Head of caudate nucleus (tissue), 42 donors: ENCODE measurements around the gene HSP90B1.

Experiments used
- DNase-seq, 42 donors: peaks; one replicate each; pipeline versions ENCODE4 v3.0.0 to v3.0.0-alpha.2; 2020 to 2021; ENCODE audit warnings: mixed read lengths in 7 of 42
- intact Hi-C: fragments of 100-400 bp; cut with DNase I; formaldehyde crosslinking; loops from one replicate; pipeline ENCODE4 v1.15.0; 2022

Gene HSP90B1

DNA sequence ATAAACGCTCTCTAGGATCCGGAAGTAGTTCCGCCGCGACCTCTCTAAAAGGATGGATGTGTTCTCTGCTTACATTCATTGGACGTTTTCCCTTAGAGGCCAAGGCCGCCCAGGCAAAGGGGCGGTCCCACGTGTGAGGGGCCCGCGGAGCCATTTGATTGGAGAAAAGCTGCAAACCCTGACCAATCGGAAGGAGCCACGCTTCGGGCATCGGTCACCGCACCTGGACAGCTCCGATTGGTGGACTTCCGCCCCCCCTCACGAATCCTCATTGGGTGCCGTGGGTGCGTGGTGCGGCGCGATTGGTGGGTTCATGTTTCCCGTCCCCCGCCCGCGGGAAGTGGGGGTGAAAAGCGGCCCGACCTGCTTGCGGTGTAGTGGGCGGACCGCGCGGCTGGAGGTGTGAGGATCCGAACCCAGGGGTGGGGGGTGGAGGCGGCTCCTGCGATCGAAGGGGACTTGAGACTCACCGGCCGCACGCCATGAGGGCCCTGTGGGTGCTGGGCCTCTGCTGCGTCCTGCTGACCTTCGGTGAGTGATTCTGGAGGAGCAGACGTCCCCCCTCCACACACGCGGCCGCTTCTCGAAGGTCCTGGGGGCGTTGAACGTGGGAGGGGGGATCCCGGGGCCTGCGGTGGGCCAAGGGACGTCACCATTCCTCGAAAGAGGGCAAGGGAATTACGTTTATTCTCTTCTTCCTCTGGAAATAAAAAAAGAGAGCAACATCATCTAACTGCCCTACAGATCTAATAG, at the start of gene HSP90B1:
Gene HSP90B1 (plus strand): TSS at position 377 of the 753 bp plus-strand sequence. CDS start 106 bp downstream, at position 483.
- intact Hi-C loops, result loop anchor here (5.0 to 10.0 kb wide), 2 partner anchors 37 to 205 kb away; partner anchors contain the start of genes NFYB and TDG
- DNase-seq, result peak; percentile 96 to 100 (median 99)

DNA sequence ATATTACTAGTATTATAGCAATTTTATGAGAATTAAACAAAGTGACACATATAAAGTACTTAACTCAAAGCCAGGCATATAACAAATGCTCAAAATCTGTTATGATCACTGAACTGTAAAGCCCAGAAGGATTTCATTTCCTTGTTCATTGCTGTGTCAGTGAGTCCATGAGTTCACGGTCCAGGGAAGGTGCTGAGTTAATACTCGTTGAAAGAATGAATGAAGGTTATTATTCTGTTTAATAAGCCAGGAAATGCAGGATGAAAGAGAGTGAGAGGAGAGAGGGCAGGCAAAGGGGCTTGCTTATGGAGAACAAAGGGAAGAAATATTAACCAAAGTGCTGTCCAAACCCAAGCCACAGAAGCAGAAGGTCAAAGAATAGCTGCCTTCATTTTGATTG, 48.9 kb upstream of the HSP90B1 start:
- intact Hi-C loops, result loop anchor here (5.0 kb wide), 1 partner anchor 226 kb away; no protein-coding TSS in a partner anchor
- no peak for DNase-seq

DNA sequence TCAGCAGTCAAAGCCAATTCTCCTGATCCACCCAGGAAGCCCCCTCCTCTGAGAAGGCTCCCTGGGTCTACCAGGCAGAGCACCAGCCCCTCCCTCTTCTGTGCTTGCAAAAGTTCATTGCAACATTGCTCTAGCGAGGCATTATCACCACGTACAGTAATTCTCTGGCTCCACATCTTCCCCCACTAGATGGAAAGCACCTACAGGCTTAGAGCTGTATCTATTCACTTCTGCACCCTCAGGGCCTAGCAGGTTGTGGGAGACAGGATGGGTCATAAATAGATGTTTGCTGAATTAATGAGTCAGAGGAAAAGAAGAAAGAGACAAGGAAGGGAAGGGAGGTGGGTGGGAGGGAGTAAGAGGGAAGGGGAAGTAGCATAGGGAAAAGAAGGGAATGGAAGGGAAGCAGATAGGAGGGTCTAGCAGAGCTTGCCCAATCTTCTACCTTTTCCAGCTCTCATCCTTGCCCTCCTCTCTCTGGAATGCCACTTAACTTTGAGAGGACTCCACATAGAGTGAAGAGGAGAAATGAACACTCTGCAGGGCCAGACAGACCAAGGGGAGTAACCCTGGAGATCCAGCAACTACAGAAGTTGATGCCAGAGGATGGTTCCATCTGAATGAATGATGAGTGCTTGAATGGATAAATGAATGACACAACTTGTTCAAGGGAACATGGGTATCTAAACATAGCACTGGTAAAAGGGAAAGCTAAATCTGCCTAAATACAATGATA, 47.2 kb upstream of the HSP90B1 start:
- no peak for DNase-seq
- intact Hi-C loops, result loop anchor here (5.0 kb wide), 1 partner anchor 224 kb away; no protein-coding TSS in a partner anchor

DNA sequence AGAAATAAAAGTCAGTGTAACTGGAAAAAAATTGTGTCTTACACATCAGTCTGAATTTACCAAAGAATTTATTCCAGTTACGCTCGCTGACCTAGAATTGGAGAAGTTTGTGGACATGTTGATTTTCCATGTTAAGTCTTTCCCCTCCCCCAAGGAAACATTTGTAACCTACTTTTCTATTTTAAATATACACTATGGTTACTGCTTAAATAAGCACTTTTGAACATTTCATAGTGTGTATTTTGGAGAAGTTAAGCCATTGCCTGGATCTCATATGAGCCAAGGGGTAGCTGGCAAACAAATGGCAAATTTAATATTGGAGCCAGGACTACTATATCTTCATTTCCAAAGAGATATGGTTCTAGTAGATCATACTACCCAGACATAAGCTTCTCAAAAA, 46.3 kb upstream of the HSP90B1 start:
- DNase-seq, result no peak
- intact Hi-C loops, result loop anchor here (5.0 kb wide), 1 partner anchor 223 kb away; no protein-coding TSS in a partner anchor

DNA sequence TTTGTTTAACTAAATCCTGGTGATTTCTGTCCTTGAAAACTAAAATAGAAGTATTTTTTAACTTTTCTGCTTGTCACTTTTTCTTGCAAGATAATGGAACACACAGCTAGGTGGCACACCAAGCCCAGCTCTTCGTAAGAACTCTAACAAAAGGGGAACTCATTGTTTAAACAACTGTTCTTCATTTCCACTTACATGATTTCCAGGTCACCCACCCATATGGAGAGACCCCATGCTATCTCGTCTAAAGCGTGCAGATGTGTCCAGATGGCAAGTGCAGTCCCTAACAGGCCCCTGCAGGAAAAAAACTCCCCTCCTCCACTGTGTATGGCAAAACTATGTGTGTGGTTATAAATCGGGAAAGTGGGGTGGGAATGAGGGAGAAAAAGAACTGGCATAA, 45.9 kb upstream of the HSP90B1 start:
- intact Hi-C loops, result loop anchor here (5.0 kb wide), 1 partner anchor 223 kb away; no protein-coding TSS in a partner anchor
- peak in 31 of 42 donors; percentile 6 to 69 (median 34) for DNase-seq

DNA sequence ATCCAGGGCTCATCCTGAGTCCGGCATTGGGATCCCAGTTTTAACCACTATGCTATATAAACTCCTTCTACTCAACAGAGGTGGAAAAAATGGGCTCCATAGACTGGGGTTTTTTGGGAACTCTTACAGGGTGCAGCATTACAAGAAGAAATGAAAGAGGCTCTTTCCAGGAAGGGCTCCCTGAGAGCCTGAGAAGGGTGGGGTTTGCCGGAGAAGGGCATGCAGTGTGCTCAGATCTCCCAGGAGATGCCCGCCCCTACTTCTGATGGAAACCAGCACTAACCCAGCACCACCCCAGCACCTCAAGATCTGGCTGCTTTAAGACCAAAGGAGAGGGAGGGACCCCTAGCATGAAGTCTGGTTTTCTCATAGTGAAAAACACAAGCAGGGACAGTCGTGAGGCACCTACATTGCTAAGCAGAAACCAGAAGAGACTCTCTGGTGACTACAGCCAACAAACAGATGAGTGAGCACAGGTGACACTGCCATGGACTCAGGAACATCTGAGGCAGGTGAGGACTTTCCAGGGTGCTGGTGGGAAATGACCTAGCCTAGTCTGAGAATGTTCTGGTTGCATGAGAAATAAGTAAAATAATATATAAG, 43.9 kb upstream of the HSP90B1 start:
- no peak for DNase-seq
- intact Hi-C loops, result no loop called here

DNA sequence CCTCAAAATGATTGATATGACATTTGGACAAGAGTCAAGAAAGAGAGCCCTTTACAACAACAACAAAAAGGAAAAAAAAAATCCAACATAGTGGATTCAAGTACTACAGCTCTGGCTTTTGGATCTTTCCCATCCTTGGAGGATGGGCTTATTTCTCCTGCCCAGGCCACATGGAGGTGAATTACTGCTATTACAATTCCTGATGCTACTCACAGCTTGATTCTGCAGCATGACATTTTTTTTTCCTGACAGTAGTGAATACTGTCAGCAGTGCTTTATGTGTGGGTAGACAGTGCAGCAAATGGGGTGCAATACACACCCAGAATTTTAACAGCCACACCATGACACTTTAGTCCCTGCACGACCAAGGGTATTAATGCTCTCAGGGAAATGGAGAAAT, 42.5 kb upstream of the HSP90B1 start:
- intact Hi-C loops, result no loop called here
- DNase-seq, result peak in 14 of 42 donors; percentile 5 to 54 (median 20)

- DNase-seq, result no peak
- intact Hi-C loops, result no loop called here
Measured at GRCh38 chr12:103897316-103897715, 32.9 kb upstream of the HSP90B1 start.

DNA sequence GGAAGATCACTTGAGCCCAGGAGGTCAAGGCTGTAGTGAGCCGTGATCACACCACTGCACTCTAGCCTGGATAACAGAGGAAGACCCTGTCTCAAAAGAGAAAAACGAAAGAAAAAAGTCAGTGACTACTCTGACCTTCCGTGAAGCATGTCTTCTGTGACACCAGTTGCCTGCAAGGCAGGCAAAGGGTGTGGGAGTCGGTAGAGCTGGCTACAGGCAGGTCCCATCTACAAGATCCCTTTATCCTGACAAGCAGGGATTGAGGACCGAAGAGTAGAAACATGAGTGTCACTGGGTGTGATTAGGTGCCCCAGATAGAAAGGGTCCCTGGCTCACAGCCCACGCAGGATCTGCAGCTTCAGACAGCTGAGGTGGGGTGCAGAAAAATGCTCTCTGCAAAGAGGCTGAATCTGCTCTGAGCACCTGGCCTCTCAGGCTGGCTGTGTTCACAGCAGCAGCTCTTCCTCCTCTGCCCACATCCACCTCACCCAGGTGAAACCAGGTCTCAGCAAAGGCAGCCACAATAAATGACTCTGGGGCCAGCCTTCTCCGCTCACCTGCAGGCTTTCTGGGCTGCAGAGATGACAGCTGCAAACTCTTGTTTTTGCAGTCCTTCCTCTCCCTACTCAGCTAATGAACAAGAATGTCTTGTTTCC, 28.6 kb upstream of the HSP90B1 start:
- intact Hi-C loops, result no loop called here
- DNase-seq, result peak in 2 of 42 donors; percentile 1 to 7

GRCh38 chr12:103903993-103904392, 26.2 kb upstream of the HSP90B1 start:
- intact Hi-C loops, result no loop called here
- no peak for DNase-seq

DNA sequence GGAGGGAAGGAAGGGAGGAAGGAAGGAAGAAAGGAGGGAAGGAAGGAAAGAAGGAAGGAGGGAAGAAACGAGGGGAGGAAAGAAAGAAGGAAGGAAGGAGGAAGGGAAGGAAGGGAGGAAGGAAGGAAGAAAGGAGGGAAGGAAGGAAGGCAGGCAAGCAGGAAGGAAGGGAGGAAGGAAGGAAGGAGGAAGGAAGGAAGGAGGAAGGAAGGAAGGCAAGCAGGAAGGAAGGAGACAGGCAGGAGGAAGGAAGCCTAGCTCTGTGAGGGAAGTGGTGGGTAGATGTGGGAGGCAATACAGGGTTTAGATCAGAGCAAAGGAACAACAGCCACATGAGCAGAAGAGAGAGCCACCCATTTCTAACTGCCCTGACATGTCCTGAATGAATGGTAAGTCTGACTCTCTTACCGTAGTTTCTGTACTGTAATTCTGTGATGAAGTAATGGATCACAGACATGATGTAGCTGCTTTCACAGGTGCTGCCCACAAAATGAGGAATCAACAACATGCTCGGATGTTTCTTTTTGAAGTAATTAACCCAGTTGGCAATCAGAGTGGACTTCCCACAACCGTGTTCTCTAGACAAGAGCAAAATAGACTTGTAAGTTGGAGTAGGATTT, 24.4 kb upstream of the HSP90B1 start:
- no peak for DNase-seq
- intact Hi-C loops, result no loop called here

DNA sequence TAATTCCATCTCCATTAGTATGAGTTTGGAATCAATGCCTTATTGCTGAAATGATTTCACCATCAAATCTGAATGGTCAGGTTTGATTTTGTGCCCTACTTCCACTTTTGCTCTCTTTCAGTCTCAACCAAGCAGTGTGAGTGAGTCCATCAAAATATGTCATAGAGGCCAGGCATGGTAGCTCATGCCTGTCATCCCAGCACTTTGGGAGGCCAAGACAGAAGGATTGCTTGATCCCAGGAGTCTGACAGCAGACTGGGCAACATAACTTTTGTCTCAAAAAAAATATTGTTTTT, 22.0 kb upstream of the HSP90B1 start:
- DNase-seq, result no peak
- intact Hi-C loops, result no loop called here

DNA sequence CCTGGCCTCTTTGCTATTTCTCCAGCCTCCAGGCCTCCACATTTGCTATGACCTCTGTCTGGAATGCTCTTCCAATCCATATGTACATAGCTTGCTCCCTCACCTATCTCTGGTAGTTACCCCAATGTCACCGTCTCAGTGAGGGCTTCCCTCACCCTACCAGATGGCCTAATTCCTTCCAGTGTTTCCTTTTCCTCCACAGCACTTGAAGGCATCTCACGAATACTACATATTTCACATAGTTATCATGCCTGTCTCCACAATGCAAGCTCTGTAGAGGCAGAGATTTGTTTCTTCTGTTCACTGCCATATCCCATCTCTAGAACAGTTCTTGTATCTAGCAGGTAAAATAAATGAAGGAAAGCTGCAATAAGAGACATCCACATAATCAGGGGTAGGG, 21.3 kb upstream of the HSP90B1 start:
- intact Hi-C loops, result no loop called here
- no peak for DNase-seq

DNA sequence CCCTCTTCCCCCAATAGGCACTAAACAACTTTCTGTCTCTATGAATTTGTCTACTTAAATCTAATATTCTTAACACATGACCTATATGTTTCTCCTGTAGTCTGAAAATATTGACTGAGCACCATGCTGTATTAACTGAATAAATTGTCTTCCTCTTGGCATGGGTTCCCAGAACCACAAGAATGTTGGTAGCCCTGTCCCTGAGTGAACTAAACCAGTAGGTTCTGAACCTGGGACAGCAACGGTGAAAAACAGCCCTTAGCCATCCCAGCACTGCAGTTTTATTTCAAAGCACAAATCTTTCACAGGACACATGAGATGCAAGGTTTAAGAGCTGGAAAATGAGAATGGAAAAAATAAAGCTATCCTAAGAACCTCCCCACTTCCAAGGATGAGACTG, 20.4 kb upstream of the HSP90B1 start:
- intact Hi-C loops, result no loop called here
- no peak for DNase-seq

GRCh38 chr12:103912069-103912468, 18.1 kb upstream of the HSP90B1 start:
- DNase-seq, result no peak
- intact Hi-C loops, result no loop called here

GRCh38 chr12:103913100-103913499, 17.1 kb upstream of the HSP90B1 start:
- intact Hi-C loops, result no loop called here
- DNase-seq, result no peak

GRCh38 chr12:103915306-103915705, 14.9 kb upstream of the HSP90B1 start:
- intact Hi-C loops, result no loop called here
- DNase-seq, result no peak

DNA sequence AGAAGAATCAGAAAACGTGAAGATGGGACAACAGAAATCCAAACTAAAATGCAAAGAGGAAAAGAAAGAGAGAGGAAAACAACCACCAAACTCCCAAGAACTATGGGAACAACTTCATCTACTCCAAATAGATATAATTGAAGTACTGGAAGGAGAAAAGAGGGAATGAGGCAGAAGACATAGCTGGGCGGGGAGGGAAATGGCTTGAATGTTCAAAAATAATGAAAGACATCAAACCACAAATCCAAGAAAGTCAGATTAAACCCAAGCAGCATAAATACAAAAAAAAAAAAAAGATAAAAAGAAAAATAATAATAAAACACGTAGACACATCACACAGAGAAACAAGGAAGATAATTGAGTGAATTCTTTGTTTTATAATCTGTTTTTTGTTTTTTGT, 12.3 kb upstream of the HSP90B1 start:
- DNase-seq, result no peak
- intact Hi-C loops, result no loop called here
